Endothelial cell (in vitro differentiated cells): ENCODE data around the gene LAG3. TPM values are rescaled to one million over a fixed set of nuclear protein-coding genes. Genes with fewer than 3 reads are reported as not detected.

Source experiments
- DNase-seq: peaks from one replicate; pipeline ENCODE4 v3.0.0; 2021; ENCODE audit warnings: low spot score
- H3K27ac Mint-ChIP-seq: one replicate; pipeline ENCODE4 v1.8.0; 2021; ENCODE audit warnings: mixed read lengths, inconsistent platforms; ENCODE audit not compliant: unreplicated experiment
- H3K27me3 Mint-ChIP-seq: one replicate; pipeline ENCODE4 v1.8.0; 2021; ENCODE audit warnings: mild to moderate bottlenecking, moderate library complexity, mixed read lengths, inconsistent platforms; ENCODE audit not compliant: unreplicated experiment
- H3K36me3 Mint-ChIP-seq: one replicate; pipeline ENCODE4 v1.8.0; 2021; ENCODE audit warnings: mild to moderate bottlenecking, low read depth, mixed read lengths, inconsistent platforms; ENCODE audit not compliant: unreplicated experiment
- H3K4me1 Mint-ChIP-seq: one replicate; pipeline ENCODE4 v1.8.0; 2021; ENCODE audit warnings: mild to moderate bottlenecking, mixed read lengths, inconsistent platforms; ENCODE audit not compliant: unreplicated experiment
- H3K4me3 Mint-ChIP-seq: one replicate; pipeline ENCODE4 v1.8.0; 2021; ENCODE audit warnings: mild to moderate bottlenecking, mixed read lengths, inconsistent platforms; ENCODE audit not compliant: unreplicated experiment
- H3K9me3 Mint-ChIP-seq: one replicate; pipeline ENCODE4 v1.8.0; 2021; ENCODE audit warnings: mixed read lengths, inconsistent platforms; ENCODE audit not compliant: unreplicated experiment
- CTCF ChIP-seq: fragments of 200-600 bp; sonication (generic); IDR thresholded peaks from one replicate; pipeline ENCODE4 v1.5.0; 2021; ENCODE audit warnings: antibody characterized with exemption; ENCODE audit not compliant: unreplicated experiment
- total RNA-seq: library from RNA; stranded (reverse); fragmentation: NEBNext Ultra II Directional; extraction: Animal tissue kit (Norgen Biotek cat#: 25700); gene quantifications from one replicate; pipeline ENCODE4 v1.2.1, GENCODE V29; 2021; ENCODE audit not compliant: unreplicated experiment

Gene LAG3
- total RNA-seq, 1 donor from 2014 or later, result 7.6 TPM

GRCh38 chr12:6771509-6772330, 600 bp upstream of the LAG3 start:
- peak overlapping the region; percentile 88 for H3K27ac Mint-ChIP-seq
- DNase-seq, result no peak
- peak overlapping the region; percentile 5 for H3K4me3 Mint-ChIP-seq
- H3K36me3 Mint-ChIP-seq, result peaks cover 54% of the 10 kb centered on the region
- no peak for TF ChIP-seq CTCF
- peaks cover 56% of the 10 kb centered on the region for H3K4me1 Mint-ChIP-seq
- peaks cover 24% of the 10 kb centered on the region for H3K27me3 Mint-ChIP-seq
- H3K9me3 Mint-ChIP-seq, result no peaks in the 10 kb centered on the region

GRCh38 chr12:6772726-6773589, 638 bp downstream of the LAG3 start:
- TF ChIP-seq CTCF, result no peak
- Mint-ChIP-seq H3K4me1 (peaks cover 47% of the 10 kb centered on the region), H3K9me3 (no peaks in the 10 kb centered on the region), H3K36me3 (peaks cover 58% of the 10 kb centered on the region), H3K27ac (no peak overlapping the region), H3K4me3 (peak overlapping the region; percentile 67), H3K27me3 (peaks cover 13% of the 10 kb centered on the region)
- DNase-seq, result peak; percentile 16

GRCh38 chr12:6773590-6774351, 1.5 kb downstream of the LAG3 start:
- Mint-ChIP-seq H3K9me3 (no peaks in the 10 kb centered on the region), H3K27ac (no peak overlapping the region), H3K4me3 (no peak overlapping the region), H3K36me3 (peaks cover 62% of the 10 kb centered on the region), H3K4me1 (peaks cover 48% of the 10 kb centered on the region), H3K27me3 (peaks cover 18% of the 10 kb centered on the region)
- no peak for DNase-seq
- no peak for TF ChIP-seq CTCF

- Mint-ChIP-seq H3K27ac (no peak overlapping the region), H3K36me3 (peaks cover 59% of the 10 kb centered on the region), H3K4me3 (peak overlapping the region; percentile 56), H3K27me3 (peaks cover 18% of the 10 kb centered on the region), H3K9me3 (no peaks in the 10 kb centered on the region), H3K4me1 (peaks cover 49% of the 10 kb centered on the region)
- no peak for DNase-seq
- TF ChIP-seq CTCF, result no peak
These were observed 2.3 kb downstream of the LAG3 start for GRCh38 chr12:6774499-6775062.
